IPS-NIHi7 (cell line): ENCODE results near the gene EXOC3L4.
A peak's percentile ranks its signal among the peaks of the same experiment; 100 is the strongest.

ENCODE experiments used
- DNase-seq: peaks from one replicate; pipeline ENCODE4 v3.0.0; 2012; ENCODE audit warnings: mixed read lengths; ENCODE audit errors: extremely low spot score

Gene EXOC3L4

GRCh38 chr14:103121121-103121845 is 26.8 kb downstream of the EXOC3L4 start:
- no peak for DNase-seq

GRCh38 chr14:103121846-103122584 is 27.5 kb downstream of the EXOC3L4 start:
- DNase-seq: peak; percentile 65

- no peak for DNase-seq
These were observed 28.0 kb downstream of the EXOC3L4 start for GRCh38 chr14:103122585-103122946.

- no peak for DNase-seq
These were observed 28.6 kb downstream of the EXOC3L4 start, which contains the start of gene TNFAIP2 for GRCh38 chr14:103122947-103123633. Gene TNFAIP2, plus strand, starts transcription at chr14:103123461. Its CDS starts 2,997 bp downstream, at chr14:103126458.

GRCh38 chr14:103123634-103124500 is 29.3 kb downstream of the EXOC3L4 start:
- no peak for DNase-seq

GRCh38 chr14:103124501-103125001 is 30.0 kb downstream of the EXOC3L4 start:
- DNase-seq: no peak

GRCh38 chr14:103125098-103126070 is 30.9 kb downstream of the EXOC3L4 start:
- DNase-seq: no peak

GRCh38 chr14:103126088-103126872 is 31.8 kb downstream of the EXOC3L4 start:
- no peak for DNase-seq

GRCh38 chr14:103126873-103127304 is 32.4 kb downstream of the EXOC3L4 start:
- peak; percentile 81 for DNase-seq

GRCh38 chr14:103127356-103127755 is 32.8 kb downstream of the EXOC3L4 start:
- DNase-seq: no peak

- no peak for DNase-seq
These were observed 33.5 kb downstream of the EXOC3L4 start for GRCh38 chr14:103127861-103128598.

- DNase-seq: no peak
These were observed 34.2 kb downstream of the EXOC3L4 start for GRCh38 chr14:103128631-103129300.

- DNase-seq: no peak
These were observed 34.9 kb downstream of the EXOC3L4 start for GRCh38 chr14:103129301-103130016.

GRCh38 chr14:103130017-103130764 is 35.7 kb downstream of the EXOC3L4 start:
- no peak for DNase-seq

GRCh38 chr14:103130965-103131364 is 36.4 kb downstream of the EXOC3L4 start:
- DNase-seq: no peak

- DNase-seq: no peak
These were observed 37.1 kb downstream of the EXOC3L4 start for GRCh38 chr14:103131580-103131979.
